GM12878 (cell line): ENCODE results near the gene CA10.

Experiments used
- JUND ChIP-seq: IDR thresholded peaks from 2 replicates; pipeline ENCODE4 v1.6.1; 2012; ENCODE audit warnings: low read depth, mild to moderate bottlenecking, low read length, improper control_type of control experiment, moderate library complexity
- RAD51 ChIP-seq: fragments of 450-650 bp; IDR thresholded peaks from 2 replicates; pipeline ENCODE4 v1.6.1; 2016; ENCODE audit warnings: moderate library complexity, mild to moderate bottlenecking, inconsistent platforms

DNA sequence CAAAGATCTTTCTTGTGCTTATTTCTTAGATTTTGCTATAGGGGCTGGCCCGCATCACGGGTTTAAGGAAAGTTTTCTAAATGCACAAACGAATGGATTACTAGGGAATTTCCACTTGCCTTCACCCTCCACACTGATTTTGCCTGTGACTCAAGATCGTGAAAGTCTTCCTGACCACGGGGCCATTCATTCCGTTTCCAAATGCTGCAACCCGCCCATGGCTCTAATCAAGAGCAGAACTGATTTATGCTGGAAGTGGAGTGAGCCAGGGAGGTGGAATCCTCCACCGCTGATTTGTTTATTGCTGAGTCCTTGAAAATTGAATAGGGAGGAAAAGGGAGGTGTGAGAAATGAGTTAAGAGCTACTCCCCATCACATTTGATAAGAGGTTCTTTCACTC, 52.4 kb downstream of the CA10 start:
- TF ChIP-seq RAD51 (no peak), JUND (no peak)
